ENCODE results near the gene TOMM70. TPM values are rescaled to one million over a fixed set of nuclear protein-coding genes. Genes with fewer than 3 reads are reported as not detected.

Gene TOMM70
- total and polyA plus RNA-seq, 2 of the 8 experiments (the other 6 are each of a cell fraction or from before 2014, with no cell fraction given): 10.9 to 52.1 TPM

GRCh38 chr3:100426067-100426682 lies 25.3 kb upstream of the TOMM70 start:
- Histone ChIP-seq H3K4me2 (ENCODE audit: insufficient read depth in 1 of 2, low read depth in 2 of 2, low read length in 2 of 2) (no peak overlapping the region), H4K91ac (replicated peaks; ENCODE audit: insufficient read length, low read length) (no peak overlapping the region), H2AFZ (ENCODE audit: low read length) (no peak overlapping the region), H3K56ac (replicated peaks; ENCODE audit: insufficient read length, low read depth, low read length) (no peak overlapping the region), H2BK5ac (ENCODE audit: low read depth, low read length) (no peak overlapping the region), H4K5ac (ENCODE audit: insufficient read length, low read depth, low read length) (no peak overlapping the region), H3K36me3 (ENCODE audit: control insufficient read depth in 2 of 4, insufficient read depth in 4 of 4, low read length in 3 of 4) (no peaks in the 10 kb centered on the region; a peak in 1 of 8 replicates), H3K18ac (ENCODE audit: extremely low read depth, low read length) (no peak overlapping the region), H3K23ac (ENCODE audit: insufficient read length) (no peak overlapping the region), H3K4ac (replicated peaks; ENCODE audit: insufficient read length, low read depth, low read length) (no peak overlapping the region), H2BK15ac (ENCODE audit: low read length) (no peak overlapping the region), H2BK120ac (replicated peaks; ENCODE audit: low read depth, low read length) (no peak overlapping the region), H3K27me3 (replicated peaks in 1 of 4; ENCODE audit: control insufficient read depth in 3 of 4, extremely low read depth in 1 of 4, insufficient read depth in 3 of 4, low read length in 3 of 4) (no peaks in the 10 kb centered on the region), H3K27ac (ENCODE audit: low read depth, low read length) (no peak overlapping the region), H4K8ac (ENCODE audit: extremely low read depth, insufficient read depth, low read length) (no peak overlapping the region), H3K23me2 (ENCODE audit: low read depth, low read length) (no peaks in the 10 kb centered on the region), H3K4me1 (replicated peaks in 1 of 4; ENCODE audit: control insufficient read depth in 3 of 4, insufficient read depth in 4 of 4, low read length in 3 of 4) (no peaks in the 10 kb centered on the region), H2BK12ac (ENCODE audit: low read depth, low read length) (no peak overlapping the region), H2BK20ac (ENCODE audit: low read length) (no peak overlapping the region), H3K9ac (replicated peaks in 1 of 4; ENCODE audit: extremely low read depth in 1 of 4, low read depth in 3 of 4, low read length in 3 of 4) (no peak overlapping the region), H3K79me2 (ENCODE audit: control insufficient read depth in 1 of 2, insufficient read depth in 2 of 2, low read length in 2 of 2) (no peaks in the 10 kb centered on the region), H3K9me3 (ENCODE audit: insufficient read depth in 2 of 2, low read depth in 1 of 2, low read length in 1 of 2) (no peaks in the 10 kb centered on the region), H3K79me1 (ENCODE audit: low read depth, low read length) (no peaks in the 10 kb centered on the region), H3K14ac (ENCODE audit: insufficient read length) (no peak overlapping the region), H4K20me1 (replicated peaks in 1 of 2; ENCODE audit: control insufficient read depth in 1 of 2, insufficient read depth in 2 of 2, low read length in 2 of 2) (no peaks in the 10 kb centered on the region), H3K4me3 (ENCODE audit: extremely low read depth in 1 of 4, insufficient read depth in 2 of 4, low read depth in 3 of 4, low read length in 4 of 4) (no peak overlapping the region), H2AK5ac (ENCODE audit: low read depth, low read length) (no peak overlapping the region)
- no peak for DNase-seq (ENCODE audit: low read depth in 1 of 2, low spot score in 2 of 2)
- CTCF ChIA-PET (ENCODE audit: partially characterized antibody): no interaction called here
- POLR2A ChIA-PET (ENCODE audit: partially characterized antibody): interaction anchor here (0.9 kb wide), 1 partner anchor 25 kb away, joined by 3 read pairs; the partner anchor contains the start of genes LNP1 and TOMM70
- FAIRE-seq: no peak
- WGBS, 2 experiments (ENCODE audit: extremely low coverage in 1 of 2, insufficient coverage in 1 of 2, insufficient read length in 1 of 2, insufficient replicate concordance in 2 of 2, low coverage in 1 of 2, low lambda C conversion rate in 2 of 2, missing lambda C conversion rate in 1 of 2): 89% methylated on average over 8 of the region's 8 CpGs; no CpG with 5 or more reads in 1 of the 2 experiments
- TF ChIP-seq SRF (IDR thresholded peaks at IDR 0.05; ENCODE audit: low read depth, low read length) (no peak), TAF1 (IDR thresholded peaks at IDR 0.05; ENCODE audit: low read depth, low read length) (no peak), ASH2L (IDR thresholded peaks at IDR 0.05; ENCODE audit: low read length) (no peak), NRF1 (IDR thresholded peaks at IDR 0.05; ENCODE audit: low read depth, low read length) (no peak), HDAC2 (IDR thresholded peaks at IDR 0.05; ENCODE audit: borderline replicate concordance in 1 of 2, low read depth in 2 of 2, low read length in 2 of 2) (no peak), MAFK (IDR thresholded peaks at IDR 0.05; ENCODE audit: low read depth, low read length) (no peak), FOSL1 (IDR thresholded peaks at IDR 0.05; ENCODE audit: insufficient read depth, low read depth, low read length) (no peak), CEBPB (IDR thresholded peaks at IDR 0.05; ENCODE audit: low read depth, low read length) (no peak), SIX5 (IDR thresholded peaks at IDR 0.05; ENCODE audit: low read depth, low read length) (no peak), BACH1 (IDR thresholded peaks at IDR 0.05; ENCODE audit: low read length) (no peak), HDAC6 (IDR thresholded peaks at IDR 0.05; ENCODE audit: low read depth, low read length) (no peak)
- TF ChIP-seq, protein P1, sequence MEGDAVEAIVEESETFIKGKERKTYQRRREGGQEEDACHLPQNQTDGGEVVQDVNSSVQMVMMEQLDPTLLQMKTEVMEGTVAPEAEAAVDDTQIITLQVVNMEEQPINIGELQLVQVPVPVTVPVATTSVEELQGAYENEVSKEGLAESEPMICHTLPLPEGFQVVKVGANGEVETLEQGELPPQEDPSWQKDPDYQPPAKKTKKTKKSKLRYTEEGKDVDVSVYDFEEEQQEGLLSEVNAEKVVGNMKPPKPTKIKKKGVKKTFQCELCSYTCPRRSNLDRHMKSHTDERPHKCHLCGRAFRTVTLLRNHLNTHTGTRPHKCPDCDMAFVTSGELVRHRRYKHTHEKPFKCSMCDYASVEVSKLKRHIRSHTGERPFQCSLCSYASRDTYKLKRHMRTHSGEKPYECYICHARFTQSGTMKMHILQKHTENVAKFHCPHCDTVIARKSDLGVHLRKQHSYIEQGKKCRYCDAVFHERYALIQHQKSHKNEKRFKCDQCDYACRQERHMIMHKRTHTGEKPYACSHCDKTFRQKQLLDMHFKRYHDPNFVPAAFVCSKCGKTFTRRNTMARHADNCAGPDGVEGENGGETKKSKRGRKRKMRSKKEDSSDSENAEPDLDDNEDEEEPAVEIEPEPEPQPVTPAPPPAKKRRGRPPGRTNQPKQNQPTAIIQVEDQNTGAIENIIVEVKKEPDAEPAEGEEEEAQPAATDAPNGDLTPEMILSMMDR (IDR thresholded peaks at IDR 0.05; ENCODE audit: control extremely low read depth in 1 of 3, insufficient read depth in 1 of 3, low read depth in 1 of 3, low read length in 3 of 3): no peak

All from H1 (cell line).